ENCODE data around the gene KHDRBS1. TPM values are rescaled to one million over a fixed set of nuclear protein-coding genes. Genes with fewer than 3 reads are reported as not detected.
"Not testable (repeated sequence)": the region's sequence is repeated elsewhere in the genome, so short reads cannot be mapped to it uniquely, and the experiment has no call there.

KHDRBS1 gene
- total and polyA plus RNA-seq, 2 donors from 2014 or later, result 66.9 to 121 TPM

DNA sequence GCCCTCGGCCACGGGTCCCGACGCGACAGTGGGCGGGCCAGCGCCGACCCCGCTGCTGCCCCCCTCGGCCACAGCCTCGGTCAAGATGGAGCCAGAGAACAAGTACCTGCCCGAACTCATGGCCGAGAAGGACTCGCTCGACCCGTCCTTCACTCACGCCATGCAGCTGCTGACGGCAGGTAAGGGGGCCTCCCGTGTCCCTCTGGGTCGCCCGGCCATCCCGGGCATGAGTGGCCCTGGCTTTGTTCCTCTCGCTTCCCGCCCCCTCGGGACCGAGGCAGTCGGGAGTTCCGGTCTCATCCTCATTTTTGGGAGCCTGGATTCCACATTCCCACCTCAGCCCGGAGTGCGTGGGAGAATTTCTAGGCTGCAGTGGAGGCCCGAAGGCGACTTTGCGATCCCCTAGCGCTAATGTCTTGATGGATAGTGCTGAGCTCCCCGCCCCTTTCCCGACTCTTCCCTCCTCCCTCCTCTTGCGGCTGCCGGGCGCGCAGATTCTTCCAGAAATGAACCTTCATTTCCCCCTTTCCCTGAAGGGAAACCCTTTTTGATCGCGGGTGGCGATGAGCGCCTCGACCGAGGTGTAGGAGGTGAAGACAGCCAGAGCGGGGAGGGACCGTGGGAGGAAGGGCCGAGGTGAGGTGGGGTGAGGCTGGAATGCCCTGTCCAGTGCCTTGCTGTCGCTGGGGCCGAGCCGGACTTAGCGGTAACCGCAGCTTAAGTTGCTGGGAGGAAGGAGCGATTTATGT lies 705 bp downstream of the KHDRBS1 start:
- Histone ChIP-seq H3K4me1 (ENCODE audit: control insufficient read depth in 2 of 3, insufficient read depth in 2 of 3, low read depth in 1 of 3, low read length in 3 of 3) (peaks cover 0 to 12% (median 0%) of the 10 kb centered on the region in 3 donors), H3K9ac (ENCODE audit: low read length in 3 of 3) (peak overlapping the region; percentile 86 to 98 (median 93)), H3K9me3 (ENCODE audit: control insufficient read depth in 2 of 3, insufficient read depth in 1 of 3, low read length in 3 of 3) (no peaks in the 10 kb centered on the region), H3K27me3 (ENCODE audit: control insufficient read depth, insufficient read depth, low read length) (no peaks in the 10 kb centered on the region), H3K36me3 (ENCODE audit: control insufficient read depth in 2 of 3, insufficient read depth in 3 of 3, low read length in 3 of 3) (no peaks in the 10 kb centered on the region), H3K27ac (ENCODE audit: low read depth in 2 of 2, low read length in 2 of 2) (peak overlapping the region; percentile 98 to 99), H3K4me3 (ENCODE audit: low read length in 3 of 3) (peak overlapping the region; percentile 91 to 98 (median 97))
- peak; percentile 52 to 91 (median 83) for DNase-seq
- FAIRE-seq, result no peak
- TF ChIP-seq, protein P1, sequence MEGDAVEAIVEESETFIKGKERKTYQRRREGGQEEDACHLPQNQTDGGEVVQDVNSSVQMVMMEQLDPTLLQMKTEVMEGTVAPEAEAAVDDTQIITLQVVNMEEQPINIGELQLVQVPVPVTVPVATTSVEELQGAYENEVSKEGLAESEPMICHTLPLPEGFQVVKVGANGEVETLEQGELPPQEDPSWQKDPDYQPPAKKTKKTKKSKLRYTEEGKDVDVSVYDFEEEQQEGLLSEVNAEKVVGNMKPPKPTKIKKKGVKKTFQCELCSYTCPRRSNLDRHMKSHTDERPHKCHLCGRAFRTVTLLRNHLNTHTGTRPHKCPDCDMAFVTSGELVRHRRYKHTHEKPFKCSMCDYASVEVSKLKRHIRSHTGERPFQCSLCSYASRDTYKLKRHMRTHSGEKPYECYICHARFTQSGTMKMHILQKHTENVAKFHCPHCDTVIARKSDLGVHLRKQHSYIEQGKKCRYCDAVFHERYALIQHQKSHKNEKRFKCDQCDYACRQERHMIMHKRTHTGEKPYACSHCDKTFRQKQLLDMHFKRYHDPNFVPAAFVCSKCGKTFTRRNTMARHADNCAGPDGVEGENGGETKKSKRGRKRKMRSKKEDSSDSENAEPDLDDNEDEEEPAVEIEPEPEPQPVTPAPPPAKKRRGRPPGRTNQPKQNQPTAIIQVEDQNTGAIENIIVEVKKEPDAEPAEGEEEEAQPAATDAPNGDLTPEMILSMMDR (IDR thresholded peaks at IDR 0.05; ENCODE audit: borderline replicate concordance, extremely low read depth, insufficient read depth), result no peak
- intact Hi-C loops (cut with DNase I), result no loop called here

GRCh38 chr1:32014948-32015273 lies 1.2 kb downstream of the KHDRBS1 start:
- Histone ChIP-seq H3K9ac (ENCODE audit: low read length in 3 of 3) (peak overlapping the region; percentile 86 to 98 (median 93)), H3K4me3 (ENCODE audit: low read length in 3 of 3) (peak overlapping the region; percentile 91 to 98 (median 97)), H3K9me3 (ENCODE audit: control insufficient read depth in 2 of 3, insufficient read depth in 1 of 3, low read length in 3 of 3) (no peaks in the 10 kb centered on the region), H3K27me3 (ENCODE audit: control insufficient read depth, insufficient read depth, low read length) (no peaks in the 10 kb centered on the region), H3K4me1 (ENCODE audit: control insufficient read depth in 2 of 3, insufficient read depth in 2 of 3, low read depth in 1 of 3, low read length in 3 of 3) (peaks cover 0 to 12% (median 0%) of the 10 kb centered on the region in 3 donors), H3K27ac (ENCODE audit: low read depth in 2 of 2, low read length in 2 of 2) (peak overlapping the region; percentile 98 to 99), H3K36me3 (ENCODE audit: control insufficient read depth in 2 of 3, insufficient read depth in 3 of 3, low read length in 3 of 3) (no peaks in the 10 kb centered on the region)
- FAIRE-seq (no peak), DNase-seq (no peak)
- intact Hi-C loops (cut with DNase I), result no loop called here
- TF ChIP-seq, protein P1 (IDR thresholded peaks at IDR 0.05; ENCODE audit: borderline replicate concordance, extremely low read depth, insufficient read depth), result no peak

- DNase-seq (no peak), FAIRE-seq (no peak)
- Histone ChIP-seq H3K4me1 (ENCODE audit: control insufficient read depth in 2 of 3, insufficient read depth in 2 of 3, low read depth in 1 of 3, low read length in 3 of 3) (peaks cover 0 to 15% (median 13%) of the 10 kb centered on the region in 3 donors), H3K27me3 (ENCODE audit: control insufficient read depth, insufficient read depth, low read length) (no peaks in the 10 kb centered on the region), H3K4me3 (ENCODE audit: low read length in 3 of 3) (no peak overlapping the region), H3K36me3 (ENCODE audit: control insufficient read depth in 2 of 3, insufficient read depth in 3 of 3, low read length in 3 of 3) (peaks cover 0 to 5% (median 0%) of the 10 kb centered on the region in 3 donors), H3K9me3 (ENCODE audit: control insufficient read depth in 2 of 3, insufficient read depth in 1 of 3, low read length in 3 of 3) (no peaks in the 10 kb centered on the region), H3K27ac (ENCODE audit: low read depth in 2 of 2, low read length in 2 of 2) (no peak overlapping the region), H3K9ac (ENCODE audit: low read length in 3 of 3) (no peak overlapping the region)
- TF ChIP-seq, protein P1 (IDR thresholded peaks at IDR 0.05; ENCODE audit: borderline replicate concordance, extremely low read depth, insufficient read depth), result no peak
- intact Hi-C loops (cut with DNase I), result no loop called here
Measured at GRCh38 chr1:32020339-32020738, 6.7 kb downstream of the KHDRBS1 start.

DNA sequence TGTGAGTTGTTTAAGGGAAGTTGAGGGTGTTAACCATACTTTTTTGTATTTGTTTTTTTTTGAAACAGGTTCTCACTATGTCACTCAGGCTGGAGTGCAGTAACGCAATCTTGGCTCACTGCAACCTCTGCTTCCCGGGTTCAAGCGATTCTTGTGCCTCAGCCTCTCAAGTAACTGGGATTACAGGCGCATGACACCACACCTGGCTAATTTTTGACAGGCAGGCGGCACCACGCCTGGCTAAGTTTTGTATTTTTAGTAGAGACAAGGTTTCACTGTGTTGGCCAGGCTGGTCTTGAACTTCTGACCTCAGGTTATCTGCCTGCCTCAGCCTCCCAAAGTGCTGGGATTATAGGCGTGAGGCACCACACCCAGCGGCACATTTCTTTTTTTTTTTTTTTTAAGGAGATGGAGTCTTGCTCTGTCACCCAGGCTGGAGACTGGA lies 7.9 kb downstream of the KHDRBS1 start:
- FAIRE-seq; H3K9me3 ChIP-seq (ENCODE audit: control insufficient read depth in 2 of 3, insufficient read depth in 1 of 3, low read length in 3 of 3); H3K4me3 ChIP-seq (ENCODE audit: low read length in 3 of 3); DNase-seq; H3K36me3 ChIP-seq (ENCODE audit: control insufficient read depth in 2 of 3, insufficient read depth in 3 of 3, low read length in 3 of 3); H3K27ac ChIP-seq (ENCODE audit: low read depth in 2 of 2, low read length in 2 of 2); intact Hi-C loops (cut with DNase I); H3K27me3 ChIP-seq (ENCODE audit: control insufficient read depth, insufficient read depth, low read length); H3K9ac ChIP-seq (ENCODE audit: low read length in 3 of 3): not testable (repeated sequence)
- H3K4me1 ChIP-seq (ENCODE audit: control insufficient read depth in 2 of 3, insufficient read depth in 2 of 3, low read depth in 1 of 3, low read length in 3 of 3), result peaks cover 0 to 15% (median 7%) of the 10 kb centered on the region in 3 donors

All from kidney (tissue), 14 donors.